ENCODE data around the gene NCKAP5.

- TF ChIP-seq POLR2A (IDR thresholded peaks at IDR 0.05) (no peak), CTCF (IDR thresholded peaks at IDR 0.05 in 8 of 11, conservative IDR thresholded peaks at IDR 0.05 in 3 of 11) (no peak), POLR2AphosphoS5 (IDR thresholded peaks at IDR 0.05) (no peak)
Measured at GRCh38 chr2:132740081-132740720, 828.1 kb downstream of the NCKAP5 start.

Data from spleen (tissue), 7 donors.